BE2C (cell line): ENCODE results near the gene HEATR5A.
"Not testable (repeated sequence)": the region's sequence is repeated elsewhere in the genome, so short reads cannot be mapped to it uniquely, and the experiment has no call there.

Source experiments
- DNase-seq: peaks from one replicate; pipeline ENCODE4 v3.0.0-alpha.2; 2020
- H3K27me3 ChIP-seq: fragments of 250-450 bp; sonication (Bioruptor Pico); 2 replicates; pipeline ENCODE4 v1.5.1; 2020; ENCODE audit warnings: mild to moderate bottlenecking
- H3K36me3 ChIP-seq: fragments of 250-450 bp; sonication (Bioruptor Pico); 2 replicates; pipeline ENCODE4 v1.5.1; 2020; ENCODE audit warnings: mild to moderate bottlenecking
- H3K4me1 ChIP-seq: fragments of 250-450 bp; sonication (Bioruptor Pico); 2 replicates; pipeline ENCODE4 v1.5.1; 2020
- H3K4me3 ChIP-seq: 2 replicates; pipeline ENCODE4 v1.5.1; 2011; ENCODE audit warnings: low read depth, low read length
- H3K9me3 ChIP-seq: fragments of 250-450 bp; sonication (Bioruptor Pico); 2 replicates; pipeline ENCODE4 v1.5.1; 2020
- CTCF ChIP-seq: IDR thresholded peaks from 2 replicates; pipeline ENCODE4 v1.5.1; 2012; ENCODE audit warnings: mild to moderate bottlenecking, low read depth, low read length

The HEATR5A gene

GRCh38 chr14:31280132-31280870, 140.0 kb downstream of the HEATR5A start:
- Histone ChIP-seq H3K36me3 (no peaks in the 10 kb centered on the region), H3K27me3 (no peaks in the 10 kb centered on the region), H3K4me1 (no peaks in the 10 kb centered on the region), H3K9me3 (no peaks in the 10 kb centered on the region; the same call in 1 of the 2 replicates), H3K4me3 (no peak overlapping the region)
- no peak for DNase-seq
- no peak for TF ChIP-seq CTCF

DNA sequence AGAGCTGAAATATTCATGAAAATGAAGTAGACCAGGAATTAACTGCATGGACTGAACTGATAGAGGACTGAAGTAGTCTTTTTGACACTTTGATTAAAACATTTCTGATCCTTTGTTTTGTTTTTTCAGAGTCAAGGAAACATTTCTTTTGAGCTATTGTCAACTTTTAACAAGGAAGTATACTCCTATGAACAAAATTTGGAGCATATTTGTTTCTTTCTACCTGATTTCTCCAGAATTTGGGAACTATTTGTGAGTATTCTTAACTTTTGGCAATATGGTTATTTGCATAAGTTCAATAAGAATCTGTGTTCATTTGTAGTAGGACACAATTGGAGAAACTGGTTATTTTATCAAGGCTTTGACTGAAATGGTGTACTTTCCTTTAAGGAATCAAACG, 141.5 kb downstream of the HEATR5A start:
- no peak for TF ChIP-seq CTCF
- DNase-seq = no peak
- Histone ChIP-seq H3K36me3 (no peaks in the 10 kb centered on the region), H3K4me3 (no peak overlapping the region), H3K9me3 (no peaks in the 10 kb centered on the region; the same call in none of the 2 replicates), H3K27me3 (no peaks in the 10 kb centered on the region), H3K4me1 (no peaks in the 10 kb centered on the region)

GRCh38 chr14:31277085-31277484, 143.3 kb downstream of the HEATR5A start:
- Histone ChIP-seq H3K27me3 (no peaks in the 10 kb centered on the region), H3K36me3 (no peaks in the 10 kb centered on the region), H3K4me1 (no peaks in the 10 kb centered on the region), H3K9me3 (no peaks in the 10 kb centered on the region; the same call in none of the 2 replicates), H3K4me3 (no peak overlapping the region)
- TF ChIP-seq CTCF = no peak
- no peak for DNase-seq

DNA sequence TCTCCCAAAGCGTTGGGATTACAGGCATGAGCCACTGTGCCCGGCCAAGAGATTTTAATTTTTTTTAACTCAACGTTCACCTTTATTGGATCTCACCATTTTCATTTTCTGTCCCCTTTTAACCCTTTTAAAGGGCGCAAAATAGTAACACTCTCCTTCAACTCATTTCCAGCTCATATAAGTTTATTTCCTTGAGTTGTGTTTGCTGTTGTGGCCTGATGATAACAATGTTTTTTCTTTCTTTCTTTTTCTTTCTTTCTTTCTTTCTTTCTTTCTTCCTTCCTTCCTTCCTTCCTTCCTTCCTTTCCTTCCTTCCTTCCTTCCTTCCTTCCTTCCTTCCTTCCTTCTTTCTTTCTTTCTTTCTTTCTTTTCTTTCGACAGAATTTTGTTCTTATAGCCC, 143.9 kb downstream of the HEATR5A start:
- H3K4me3 ChIP-seq, DNase-seq, H3K27me3 ChIP-seq, H3K4me1 ChIP-seq, H3K9me3 ChIP-seq, H3K36me3 ChIP-seq: not testable (repeated sequence)

GRCh38 chr14:31275731-31276130, 144.6 kb downstream of the HEATR5A start:
- Histone ChIP-seq H3K4me1 (no peaks in the 10 kb centered on the region), H3K27me3 (no peaks in the 10 kb centered on the region), H3K36me3 (no peaks in the 10 kb centered on the region), H3K9me3 (no peaks in the 10 kb centered on the region; the same call in none of the 2 replicates), H3K4me3 (no peak overlapping the region)
- no peak for DNase-seq
- TF ChIP-seq CTCF = no peak

GRCh38 chr14:31271648-31272047, 148.7 kb downstream of the HEATR5A start:
- Histone ChIP-seq H3K36me3 (no peaks in the 10 kb centered on the region), H3K27me3 (no peaks in the 10 kb centered on the region), H3K4me1 (no peaks in the 10 kb centered on the region), H3K9me3 (peaks cover 2% of the 10 kb centered on the region), H3K4me3 (no peak overlapping the region)
- DNase-seq = no peak
- no peak for TF ChIP-seq CTCF
